ENCODE measurements around the gene HMGXB3.

HMGXB3 gene

DNA sequence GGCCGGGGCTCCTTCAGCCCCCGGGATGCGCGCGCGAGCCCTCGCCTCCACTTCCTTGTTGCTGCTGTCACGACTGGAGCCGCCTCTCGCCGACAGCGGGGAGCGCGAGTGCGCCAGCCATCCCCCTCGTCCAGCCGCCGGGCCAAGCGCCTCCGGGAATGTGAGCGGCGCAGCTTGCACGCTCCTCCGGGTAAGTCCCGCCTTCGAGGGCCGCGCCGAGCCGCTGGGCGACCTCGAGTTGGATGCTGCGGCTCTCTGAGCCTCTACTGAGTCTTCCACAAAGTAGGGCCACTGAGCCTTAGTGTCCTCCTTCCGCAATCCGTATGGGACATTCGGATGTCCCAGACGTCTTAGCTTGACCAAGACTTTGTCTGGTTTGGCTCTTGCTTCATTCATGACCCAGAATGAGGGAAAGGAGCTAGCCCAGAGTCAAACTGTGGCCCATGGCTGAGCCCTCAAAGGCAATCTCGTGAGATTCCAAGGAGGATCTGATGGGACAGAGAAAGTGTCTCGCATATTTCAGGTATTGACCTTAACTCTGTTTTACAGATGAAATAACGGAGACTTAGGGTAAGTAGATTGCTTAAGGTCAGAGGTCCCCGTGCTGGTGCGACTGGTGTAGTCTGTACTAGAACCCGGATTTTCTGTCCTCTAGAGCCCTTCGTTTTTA is 586 bp downstream of the HMGXB3 start:
- H2BK5ac ChIP-seq (ENCODE audit: low read length): no peak overlapping the region
- H3K9me3 ChIP-seq (replicated peaks in 1 of 2; ENCODE audit: control insufficient read depth in 2 of 2, insufficient read depth in 1 of 2, low read depth in 1 of 2, low read length in 2 of 2): no peaks in the 10 kb centered on the region
- H3K18ac ChIP-seq (ENCODE audit: low read length): peak overlapping the region; percentile 95
- H3K27me3 ChIP-seq (ENCODE audit: control insufficient read depth in 3 of 3, insufficient read depth in 3 of 3, low read depth in 1 of 3, low read length in 3 of 3): no peaks in the 10 kb centered on the region
- H2BK12ac ChIP-seq (ENCODE audit: low read length): no peak overlapping the region
- H3K4me2 ChIP-seq (ENCODE audit: insufficient read depth, low read length, poor library complexity, severe bottlenecking): peak overlapping the region; percentile 80
- H2AFZ ChIP-seq (ENCODE audit: low read length): peak overlapping the region; percentile 83
- peak overlapping the region; percentile 54 for H3K27ac ChIP-seq (replicated peaks; ENCODE audit: low read length)
- no peak overlapping the region for H4K8ac ChIP-seq (ENCODE audit: low read depth, low read length)
- peak overlapping the region; percentile 81 for H2AK5ac ChIP-seq (ENCODE audit: low read depth, low read length)
- H2BK15ac ChIP-seq (ENCODE audit: low read length): no peak overlapping the region
- no peak overlapping the region for H4K91ac ChIP-seq (ENCODE audit: low read depth, low read length, poor library complexity)
- no CpG with 5 or more reads among the region's 44 CpGs for WGBS, 2 donors (ENCODE audit: extremely low coverage in 2 of 2, insufficient read length in 2 of 2, insufficient replicate concordance in 1 of 2)
- peaks cover 5 to 6% of the 10 kb centered on the region in 2 donors for H3K4me1 ChIP-seq (ENCODE audit: control insufficient read depth in 2 of 2, insufficient read depth in 1 of 2, low read depth in 1 of 2, low read length in 2 of 2)
- peak overlapping the region; percentile 63 to 94 for H3K4me3 ChIP-seq (ENCODE audit: low read length in 2 of 2)
- peak; percentile 32 for DNase-seq (ENCODE audit: low spot score)
- H3K4ac ChIP-seq (ENCODE audit: low read length): no peak overlapping the region
- no peaks in the 10 kb centered on the region for H3K79me1 ChIP-seq (ENCODE audit: low read depth, low read length)
- peaks cover 6 to 26% of the 10 kb centered on the region in 2 donors for H3K36me3 ChIP-seq (replicated peaks in 1 of 2; ENCODE audit: control insufficient read depth in 2 of 2, insufficient read depth in 2 of 2, low read length in 2 of 2)
- H2BK120ac ChIP-seq (ENCODE audit: low read depth, low read length): no peak overlapping the region
- peak overlapping the region; percentile 94 for H3K9ac ChIP-seq (ENCODE audit: low read depth, low read length, poor library complexity)
- peak overlapping the region; percentile 90 for H3K14ac ChIP-seq (ENCODE audit: low read length)
- peak overlapping the region; percentile 95 for H3K23ac ChIP-seq (ENCODE audit: low read depth, low read length, poor library complexity)

DNA sequence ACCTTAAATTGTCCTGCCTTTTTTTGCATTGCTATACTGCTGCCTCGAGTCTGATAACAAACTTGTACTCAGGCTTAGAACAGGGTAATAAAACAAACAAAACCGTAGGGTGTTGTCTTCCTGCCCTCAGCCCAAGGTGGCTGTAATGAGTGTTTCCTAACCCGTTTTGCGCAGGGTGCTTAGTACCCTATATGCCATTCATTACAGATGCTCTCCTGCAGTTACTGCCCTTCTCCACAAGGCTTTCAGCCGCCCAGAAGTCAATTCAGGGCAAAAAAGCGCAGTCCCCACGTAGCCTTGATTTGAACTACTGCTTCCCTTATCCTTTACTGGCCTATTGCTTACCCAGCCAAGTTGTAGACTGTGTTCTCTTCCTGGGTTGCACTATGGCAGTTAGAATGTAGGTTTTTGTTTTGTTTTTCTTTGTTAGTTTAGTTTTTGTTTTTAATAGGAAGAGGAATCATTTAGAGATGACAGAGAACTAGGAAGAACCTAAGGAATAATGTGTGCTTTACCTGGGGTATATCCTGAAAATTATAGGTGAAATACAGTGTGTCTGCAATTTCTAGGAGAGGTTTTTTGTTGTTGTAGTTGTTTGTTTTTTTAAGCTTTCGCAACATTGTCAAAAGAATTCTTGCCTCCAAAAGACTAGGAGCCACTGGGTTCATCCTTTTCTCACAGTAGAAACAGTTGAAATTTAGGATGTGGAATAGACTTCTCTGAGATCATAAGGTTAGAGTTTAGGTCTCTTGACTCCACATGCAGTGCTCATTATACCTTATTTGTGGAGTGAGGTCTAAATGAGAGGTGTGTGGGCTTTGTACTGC is 1.3 kb downstream of the HMGXB3 start:
- Histone ChIP-seq H3K4me2 (ENCODE audit: insufficient read depth, low read length, poor library complexity, severe bottlenecking) (peak overlapping the region; percentile 80), H3K18ac (ENCODE audit: low read length) (no peak overlapping the region), H2BK12ac (ENCODE audit: low read length) (no peak overlapping the region), H3K23ac (ENCODE audit: low read depth, low read length, poor library complexity) (no peak overlapping the region), H3K4ac (ENCODE audit: low read length) (no peak overlapping the region), H4K8ac (ENCODE audit: low read depth, low read length) (no peak overlapping the region), H2BK15ac (ENCODE audit: low read length) (no peak overlapping the region), H3K14ac (ENCODE audit: low read length) (no peak overlapping the region), H3K4me1 (ENCODE audit: control insufficient read depth in 2 of 2, insufficient read depth in 1 of 2, low read depth in 1 of 2, low read length in 2 of 2) (peaks cover 5 to 6% of the 10 kb centered on the region in 2 donors), H2AFZ (ENCODE audit: low read length) (peak overlapping the region; percentile 83), H3K36me3 (replicated peaks in 1 of 2; ENCODE audit: control insufficient read depth in 2 of 2, insufficient read depth in 2 of 2, low read length in 2 of 2) (peaks cover 9 to 31% of the 10 kb centered on the region in 2 donors), H3K9me3 (replicated peaks in 1 of 2; ENCODE audit: control insufficient read depth in 2 of 2, insufficient read depth in 1 of 2, low read depth in 1 of 2, low read length in 2 of 2) (no peaks in the 10 kb centered on the region), H2BK120ac (ENCODE audit: low read depth, low read length) (no peak overlapping the region), H4K91ac (ENCODE audit: low read depth, low read length, poor library complexity) (no peak overlapping the region), H3K27ac (replicated peaks; ENCODE audit: low read length) (no peak overlapping the region), H3K9ac (ENCODE audit: low read depth, low read length, poor library complexity) (no peak overlapping the region), H2AK5ac (ENCODE audit: low read depth, low read length) (no peak overlapping the region), H3K27me3 (ENCODE audit: control insufficient read depth in 3 of 3, insufficient read depth in 3 of 3, low read depth in 1 of 3, low read length in 3 of 3) (no peaks in the 10 kb centered on the region), H3K4me3 (ENCODE audit: low read length in 2 of 2) (peak overlapping the region; percentile 63 to 94), H3K79me1 (ENCODE audit: low read depth, low read length) (no peaks in the 10 kb centered on the region), H2BK5ac (ENCODE audit: low read length) (no peak overlapping the region)
- WGBS, 2 donors (ENCODE audit: extremely low coverage in 2 of 2, insufficient read length in 2 of 2, insufficient replicate concordance in 1 of 2): no CpG with 5 or more reads among the region's 8 CpGs
- DNase-seq (ENCODE audit: low spot score): peak; percentile 26

- no peak for DNase-seq (ENCODE audit: low spot score)
- H3K18ac ChIP-seq (ENCODE audit: low read length): no peak overlapping the region
- no peak overlapping the region for H2AK5ac ChIP-seq (ENCODE audit: low read depth, low read length)
- no peak overlapping the region for H2AFZ ChIP-seq (ENCODE audit: low read length)
- no peaks in the 10 kb centered on the region for H3K9me3 ChIP-seq (replicated peaks in 1 of 2; ENCODE audit: control insufficient read depth in 2 of 2, insufficient read depth in 1 of 2, low read depth in 1 of 2, low read length in 2 of 2)
- no peak overlapping the region for H3K9ac ChIP-seq (ENCODE audit: low read depth, low read length, poor library complexity)
- H3K4me3 ChIP-seq (ENCODE audit: low read length in 2 of 2): no peak overlapping the region
- no peak overlapping the region for H3K23ac ChIP-seq (ENCODE audit: low read depth, low read length, poor library complexity)
- H3K4me2 ChIP-seq (ENCODE audit: insufficient read depth, low read length, poor library complexity, severe bottlenecking): no peak overlapping the region
- H2BK120ac ChIP-seq (ENCODE audit: low read depth, low read length): no peak overlapping the region
- WGBS, 2 donors (ENCODE audit: extremely low coverage in 2 of 2, insufficient read length in 2 of 2, insufficient replicate concordance in 1 of 2): no CpG with 5 or more reads among the region's 4 CpGs
- peaks cover 25 to 76% of the 10 kb centered on the region in 2 donors for H3K36me3 ChIP-seq (replicated peaks in 1 of 2; ENCODE audit: control insufficient read depth in 2 of 2, insufficient read depth in 2 of 2, low read length in 2 of 2)
- no peak overlapping the region for H3K4ac ChIP-seq (ENCODE audit: low read length)
- no peak overlapping the region for H2BK15ac ChIP-seq (ENCODE audit: low read length)
- no peak overlapping the region for H3K14ac ChIP-seq (ENCODE audit: low read length)
- peaks cover 3% of the 10 kb centered on the region for H3K79me1 ChIP-seq (ENCODE audit: low read depth, low read length)
- H2BK5ac ChIP-seq (ENCODE audit: low read length): no peak overlapping the region
- peaks cover 0 to 2% of the 10 kb centered on the region in 2 donors for H3K4me1 ChIP-seq (ENCODE audit: control insufficient read depth in 2 of 2, insufficient read depth in 1 of 2, low read depth in 1 of 2, low read length in 2 of 2)
- no peak overlapping the region for H4K91ac ChIP-seq (ENCODE audit: low read depth, low read length, poor library complexity)
- no peak overlapping the region for H2BK12ac ChIP-seq (ENCODE audit: low read length)
- H4K8ac ChIP-seq (ENCODE audit: low read depth, low read length): no peak overlapping the region
- no peaks in the 10 kb centered on the region for H3K27me3 ChIP-seq (ENCODE audit: control insufficient read depth in 3 of 3, insufficient read depth in 3 of 3, low read depth in 1 of 3, low read length in 3 of 3)
- H3K27ac ChIP-seq (replicated peaks; ENCODE audit: low read length): no peak overlapping the region
These were observed 5.8 kb downstream of the HMGXB3 start for GRCh38 chr5:150006318-150006717.

DNA sequence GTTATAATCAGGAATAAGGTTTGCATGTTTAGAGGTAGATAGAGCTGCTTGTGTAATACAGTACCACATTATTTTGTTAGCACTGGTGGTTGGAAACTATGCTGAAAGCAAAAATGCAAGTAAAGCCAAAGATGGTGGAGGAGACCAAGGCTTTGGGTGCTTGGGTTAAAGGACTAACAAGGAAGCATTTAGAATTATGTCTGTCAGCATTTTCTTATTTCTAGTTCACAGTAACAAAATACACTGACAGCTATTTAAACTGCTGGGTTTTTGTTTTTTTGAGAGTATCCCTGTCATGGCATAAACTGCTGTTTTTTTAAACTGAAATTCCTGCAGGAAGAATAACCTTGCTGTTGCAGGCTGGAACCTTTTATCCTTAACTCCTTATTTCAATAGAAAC is 6.5 kb downstream of the HMGXB3 start:
- no peak overlapping the region for H3K23ac ChIP-seq (ENCODE audit: low read depth, low read length, poor library complexity)
- no peak overlapping the region for H3K4ac ChIP-seq (ENCODE audit: low read length)
- H4K91ac ChIP-seq (ENCODE audit: low read depth, low read length, poor library complexity): no peak overlapping the region
- peaks cover 3% of the 10 kb centered on the region for H3K79me1 ChIP-seq (ENCODE audit: low read depth, low read length)
- DNase-seq (ENCODE audit: low spot score): no peak
- no peak overlapping the region for H2AK5ac ChIP-seq (ENCODE audit: low read depth, low read length)
- no peak overlapping the region for H3K18ac ChIP-seq (ENCODE audit: low read length)
- no peak overlapping the region for H2BK5ac ChIP-seq (ENCODE audit: low read length)
- no peak overlapping the region for H4K8ac ChIP-seq (ENCODE audit: low read depth, low read length)
- no peaks in the 10 kb centered on the region for H3K4me1 ChIP-seq (ENCODE audit: control insufficient read depth in 2 of 2, insufficient read depth in 1 of 2, low read depth in 1 of 2, low read length in 2 of 2)
- H2AFZ ChIP-seq (ENCODE audit: low read length): no peak overlapping the region
- no peak overlapping the region for H3K9ac ChIP-seq (ENCODE audit: low read depth, low read length, poor library complexity)
- no peak overlapping the region for H2BK12ac ChIP-seq (ENCODE audit: low read length)
- no peaks in the 10 kb centered on the region for H3K9me3 ChIP-seq (replicated peaks in 1 of 2; ENCODE audit: control insufficient read depth in 2 of 2, insufficient read depth in 1 of 2, low read depth in 1 of 2, low read length in 2 of 2)
- H3K27ac ChIP-seq (replicated peaks; ENCODE audit: low read length): no peak overlapping the region
- no peaks in the 10 kb centered on the region for H3K27me3 ChIP-seq (ENCODE audit: control insufficient read depth in 3 of 3, insufficient read depth in 3 of 3, low read depth in 1 of 3, low read length in 3 of 3)
- H3K36me3 ChIP-seq (replicated peaks in 1 of 2; ENCODE audit: control insufficient read depth in 2 of 2, insufficient read depth in 2 of 2, low read length in 2 of 2): peaks cover 26 to 81% of the 10 kb centered on the region in 2 donors
- H3K4me2 ChIP-seq (ENCODE audit: insufficient read depth, low read length, poor library complexity, severe bottlenecking): no peak overlapping the region
- H2BK120ac ChIP-seq (ENCODE audit: low read depth, low read length): no peak overlapping the region
- H2BK15ac ChIP-seq (ENCODE audit: low read length): no peak overlapping the region
- H3K14ac ChIP-seq (ENCODE audit: low read length): no peak overlapping the region
- no peak overlapping the region for H3K4me3 ChIP-seq (ENCODE audit: low read length in 2 of 2)

Data from neuronal stem cell (in vitro differentiated cells).